ENCODE results near the gene SBF2.
"Not testable (repeated sequence)": the region's sequence is repeated elsewhere in the genome, so short reads cannot be mapped to it uniquely, and the experiment has no call there.

SBF2 gene

GRCh38 chr11:10162222-10162621 is 131.8 kb downstream of the SBF2 start:
- no peak for DNase-seq
- Mint-ChIP-seq H3K27ac (no peak overlapping the region), H3K4me1 (ENCODE audit: low read depth) (peaks cover 9% of the 10 kb centered on the region), H3K36me3 (ENCODE audit: low read depth) (peaks cover 3% of the 10 kb centered on the region), H3K27me3 (no peaks in the 10 kb centered on the region), H3K9me3 (peaks cover 10% of the 10 kb centered on the region), H3K4me3 (no peak overlapping the region)

GRCh38 chr11:10160350-10160749 is 133.7 kb downstream of the SBF2 start:
- Mint-ChIP-seq H3K27me3 (no peaks in the 10 kb centered on the region), H3K4me1 (ENCODE audit: low read depth) (peaks cover 9% of the 10 kb centered on the region), H3K9me3 (peaks cover 10% of the 10 kb centered on the region), H3K36me3 (ENCODE audit: low read depth) (peaks cover 3% of the 10 kb centered on the region), H3K27ac (peak overlapping the region; percentile 34), H3K4me3 (no peak overlapping the region)
- DNase-seq, result no peak

GRCh38 chr11:10158461-10158860 is 135.6 kb downstream of the SBF2 start:
- DNase-seq, result no peak

GRCh38 chr11:10155793-10156490 is 138.1 kb downstream of the SBF2 start:
- H3K9me3 Mint-ChIP-seq, result peaks cover 10% of the 10 kb centered on the region
- H3K36me3 Mint-ChIP-seq (ENCODE audit: low read depth), result peaks cover 3% of the 10 kb centered on the region
- H3K4me1 Mint-ChIP-seq (ENCODE audit: low read depth), result peaks cover 9% of the 10 kb centered on the region
- no peak overlapping the region for H3K4me3 Mint-ChIP-seq
- no peak overlapping the region for H3K27ac Mint-ChIP-seq
- no peaks in the 10 kb centered on the region for H3K27me3 Mint-ChIP-seq
- DNase-seq, result no peak

More at GRCh38 chr11:10158461-10158860, 135.6 kb downstream of the SBF2 start:
- peaks cover 3% of the 10 kb centered on the region for H3K36me3 Mint-ChIP-seq (ENCODE audit: low read depth)
- H3K27me3 Mint-ChIP-seq, result no peaks in the 10 kb centered on the region
- H3K9me3 Mint-ChIP-seq, result peaks cover 10% of the 10 kb centered on the region
- H3K4me1 Mint-ChIP-seq (ENCODE audit: low read depth), result peaks cover 9% of the 10 kb centered on the region
- H3K27ac Mint-ChIP-seq, result no peak overlapping the region
- H3K4me3 Mint-ChIP-seq, result no peak overlapping the region

GRCh38 chr11:10150800-10151199 is 143.2 kb downstream of the SBF2 start:
- Mint-ChIP-seq H3K27ac (no peak overlapping the region), H3K36me3 (ENCODE audit: low read depth) (no peaks in the 10 kb centered on the region), H3K9me3 (no peaks in the 10 kb centered on the region), H3K4me1 (ENCODE audit: low read depth) (no peaks in the 10 kb centered on the region), H3K27me3 (no peaks in the 10 kb centered on the region), H3K4me3 (no peak overlapping the region)
- no peak for DNase-seq

GRCh38 chr11:10149553-10149952 is 144.5 kb downstream of the SBF2 start:
- Mint-ChIP-seq H3K36me3 (ENCODE audit: low read depth) (no peaks in the 10 kb centered on the region), H3K9me3 (no peaks in the 10 kb centered on the region), H3K27me3 (no peaks in the 10 kb centered on the region), H3K27ac (no peak overlapping the region), H3K4me3 (no peak overlapping the region), H3K4me1 (ENCODE audit: low read depth) (no peaks in the 10 kb centered on the region)
- no peak for DNase-seq

- Mint-ChIP-seq H3K4me1 (ENCODE audit: low read depth) (no peaks in the 10 kb centered on the region), H3K27ac (no peak overlapping the region), H3K36me3 (ENCODE audit: low read depth) (no peaks in the 10 kb centered on the region), H3K4me3 (no peak overlapping the region), H3K27me3 (no peaks in the 10 kb centered on the region), H3K9me3 (no peaks in the 10 kb centered on the region)
- no peak for DNase-seq
Measured at GRCh38 chr11:10147195-10147594, 146.8 kb downstream of the SBF2 start.

- H3K27ac Mint-ChIP-seq, result no peak overlapping the region
- H3K36me3 Mint-ChIP-seq (ENCODE audit: low read depth), result no peaks in the 10 kb centered on the region
- DNase-seq, result no peak
- no peak overlapping the region for H3K4me3 Mint-ChIP-seq
- H3K4me1 Mint-ChIP-seq (ENCODE audit: low read depth), result no peaks in the 10 kb centered on the region
- H3K9me3 Mint-ChIP-seq, result no peaks in the 10 kb centered on the region
- H3K27me3 Mint-ChIP-seq, result no peaks in the 10 kb centered on the region
Measured at GRCh38 chr11:10144954-10145353, 149.1 kb downstream of the SBF2 start.

- peaks cover 7% of the 10 kb centered on the region for H3K9me3 Mint-ChIP-seq
- DNase-seq, result no peak
- H3K27ac Mint-ChIP-seq, result no peak overlapping the region
- H3K36me3 Mint-ChIP-seq (ENCODE audit: low read depth), result peaks cover 4% of the 10 kb centered on the region
- no peaks in the 10 kb centered on the region for H3K27me3 Mint-ChIP-seq
- H3K4me1 Mint-ChIP-seq (ENCODE audit: low read depth), result no peaks in the 10 kb centered on the region
- no peak overlapping the region for H3K4me3 Mint-ChIP-seq
Measured at GRCh38 chr11:10139656-10140055, 154.4 kb downstream of the SBF2 start.

- H3K9me3 Mint-ChIP-seq, result peaks cover 7% of the 10 kb centered on the region
- DNase-seq, result no peak
Measured at GRCh38 chr11:10139143-10139542, 154.9 kb downstream of the SBF2 start.

GRCh38 chr11:10134975-10135481 is 159.0 kb downstream of the SBF2 start:
- Mint-ChIP-seq H3K36me3 (ENCODE audit: low read depth) (peaks cover 4% of the 10 kb centered on the region), H3K4me3 (no peak overlapping the region), H3K4me1 (ENCODE audit: low read depth) (no peaks in the 10 kb centered on the region), H3K27me3 (no peaks in the 10 kb centered on the region), H3K27ac (no peak overlapping the region), H3K9me3 (peaks cover 7% of the 10 kb centered on the region)
- DNase-seq, result no peak

More at GRCh38 chr11:10139143-10139542, 154.9 kb downstream of the SBF2 start:
- Mint-ChIP-seq H3K4me3 (no peak overlapping the region), H3K27me3 (no peaks in the 10 kb centered on the region), H3K36me3 (ENCODE audit: low read depth) (peaks cover 4% of the 10 kb centered on the region), H3K4me1 (ENCODE audit: low read depth) (no peaks in the 10 kb centered on the region), H3K27ac (no peak overlapping the region)

- not testable (repeated sequence) for H3K27me3 Mint-ChIP-seq; H3K4me1 Mint-ChIP-seq (ENCODE audit: low read depth); DNase-seq; H3K4me3 Mint-ChIP-seq; H3K9me3 Mint-ChIP-seq; H3K36me3 Mint-ChIP-seq (ENCODE audit: low read depth); H3K27ac Mint-ChIP-seq
Measured at GRCh38 chr11:10134226-10134625, 159.8 kb downstream of the SBF2 start.

- DNase-seq; H3K4me1 Mint-ChIP-seq (ENCODE audit: low read depth); H3K27ac Mint-ChIP-seq; H3K4me3 Mint-ChIP-seq; H3K36me3 Mint-ChIP-seq (ENCODE audit: low read depth); H3K9me3 Mint-ChIP-seq; H3K27me3 Mint-ChIP-seq: not testable (repeated sequence)
Measured at GRCh38 chr11:10133251-10133650, 160.8 kb downstream of the SBF2 start.

GRCh38 chr11:10130875-10131274 is 163.1 kb downstream of the SBF2 start:
- Mint-ChIP-seq H3K9me3 (peaks cover 5% of the 10 kb centered on the region), H3K4me3 (no peak overlapping the region), H3K4me1 (ENCODE audit: low read depth) (no peaks in the 10 kb centered on the region), H3K27ac (no peak overlapping the region), H3K36me3 (ENCODE audit: low read depth) (peaks cover 4% of the 10 kb centered on the region), H3K27me3 (no peaks in the 10 kb centered on the region)
- DNase-seq, result no peak

- not testable (repeated sequence) for H3K36me3 Mint-ChIP-seq (ENCODE audit: low read depth); H3K4me3 Mint-ChIP-seq; H3K4me1 Mint-ChIP-seq (ENCODE audit: low read depth); H3K27me3 Mint-ChIP-seq; H3K9me3 Mint-ChIP-seq; H3K27ac Mint-ChIP-seq; DNase-seq
Measured at GRCh38 chr11:10129184-10129583, 164.8 kb downstream of the SBF2 start.

All from activated T-cell treated with anti-CD3 and anti-CD28 coated beads, Interleukin-2, amount 50 U/mL, for 24 hours (primary cell).